ENCODE results near the gene LRRN3. TPM values are rescaled to one million over a fixed set of nuclear protein-coding genes. Genes with fewer than 3 reads are reported as not detected.

LRRN3 gene
- total and polyA plus RNA-seq, 2 donors from 2014 or later = 0.54 to 1.1 TPM

DNA sequence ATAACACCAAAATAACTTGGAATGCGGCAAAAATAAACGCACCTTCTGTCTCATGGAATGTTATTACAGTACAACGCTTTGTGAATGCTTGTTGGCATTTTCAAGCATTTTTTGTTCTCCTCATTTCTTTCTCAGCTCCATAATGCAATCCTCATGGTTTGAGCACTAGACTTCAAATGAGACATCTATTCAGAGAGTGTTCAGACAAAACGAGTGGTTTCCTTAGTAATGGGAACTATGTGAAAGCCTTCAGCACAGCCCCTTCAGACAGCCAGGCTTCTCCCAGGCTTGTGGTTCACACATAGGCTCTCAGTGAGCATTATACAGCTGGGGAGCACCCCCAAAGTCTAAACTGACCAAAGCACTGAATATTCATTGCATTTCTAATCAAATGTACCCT, 8.6 kb upstream of the LRRN3 start:
- no peaks in the 10 kb centered on the region for H3K36me3 ChIP-seq (ENCODE audit: control insufficient read depth in 2 of 3, insufficient read depth in 3 of 3, low read length in 3 of 3)
- no peak overlapping the region for H3K4me3 ChIP-seq (ENCODE audit: low read length in 3 of 3)
- no peaks in the 10 kb centered on the region for H3K4me1 ChIP-seq (ENCODE audit: control insufficient read depth in 2 of 3, insufficient read depth in 2 of 3, low read depth in 1 of 3, low read length in 3 of 3)
- no peak for TF ChIP-seq CTCF (IDR thresholded peaks at IDR 0.05; ENCODE audit: borderline replicate concordance, extremely low read depth, insufficient read depth)
- no peak overlapping the region for H3K9ac ChIP-seq (ENCODE audit: low read length in 3 of 3)
- no peak overlapping the region for H3K27ac ChIP-seq (ENCODE audit: low read depth in 2 of 2, low read length in 2 of 2)
- no peaks in the 10 kb centered on the region for H3K27me3 ChIP-seq (ENCODE audit: control insufficient read depth, insufficient read depth, low read length)
- FAIRE-seq (no peak), DNase-seq (no peak)
- intact Hi-C loops (cut with DNase I) = no loop called here
- no peaks in the 10 kb centered on the region for H3K9me3 ChIP-seq (ENCODE audit: control insufficient read depth in 2 of 3, insufficient read depth in 1 of 3, low read length in 3 of 3)

DNA sequence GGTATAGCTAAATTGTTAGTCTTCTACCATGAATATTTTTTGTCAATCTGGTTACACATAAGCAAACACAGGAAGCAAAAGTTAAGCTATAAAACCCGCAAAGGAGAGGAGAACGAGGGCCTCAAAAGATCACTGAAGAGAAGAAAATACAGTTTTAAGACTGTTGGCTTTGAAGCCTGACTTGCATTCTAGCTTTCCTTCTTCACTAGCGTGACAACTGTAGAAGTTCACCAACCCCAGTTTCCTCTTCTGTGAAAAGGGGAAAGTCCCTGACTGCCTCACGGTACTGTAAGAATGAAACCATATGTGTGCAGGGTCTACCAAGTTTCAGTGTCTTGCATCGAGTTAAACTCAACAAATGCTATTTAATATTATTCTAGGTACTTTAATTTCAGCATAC, 7.5 kb upstream of the LRRN3 start:
- Histone ChIP-seq H3K27me3 (ENCODE audit: control insufficient read depth, insufficient read depth, low read length) (no peaks in the 10 kb centered on the region), H3K27ac (ENCODE audit: low read depth in 2 of 2, low read length in 2 of 2) (no peak overlapping the region), H3K4me1 (ENCODE audit: control insufficient read depth in 2 of 3, insufficient read depth in 2 of 3, low read depth in 1 of 3, low read length in 3 of 3) (no peaks in the 10 kb centered on the region), H3K9me3 (ENCODE audit: control insufficient read depth in 2 of 3, insufficient read depth in 1 of 3, low read length in 3 of 3) (no peaks in the 10 kb centered on the region), H3K36me3 (ENCODE audit: control insufficient read depth in 2 of 3, insufficient read depth in 3 of 3, low read length in 3 of 3) (no peaks in the 10 kb centered on the region), H3K9ac (ENCODE audit: low read length in 3 of 3) (no peak overlapping the region), H3K4me3 (ENCODE audit: low read length in 3 of 3) (no peak overlapping the region)
- FAIRE-seq (no peak), DNase-seq (peak in 2 of 5 donors; percentile 18 to 52)
- intact Hi-C loops (cut with DNase I) = no loop called here
- TF ChIP-seq CTCF (IDR thresholded peaks at IDR 0.05; ENCODE audit: borderline replicate concordance, extremely low read depth, insufficient read depth) = no peak

DNA sequence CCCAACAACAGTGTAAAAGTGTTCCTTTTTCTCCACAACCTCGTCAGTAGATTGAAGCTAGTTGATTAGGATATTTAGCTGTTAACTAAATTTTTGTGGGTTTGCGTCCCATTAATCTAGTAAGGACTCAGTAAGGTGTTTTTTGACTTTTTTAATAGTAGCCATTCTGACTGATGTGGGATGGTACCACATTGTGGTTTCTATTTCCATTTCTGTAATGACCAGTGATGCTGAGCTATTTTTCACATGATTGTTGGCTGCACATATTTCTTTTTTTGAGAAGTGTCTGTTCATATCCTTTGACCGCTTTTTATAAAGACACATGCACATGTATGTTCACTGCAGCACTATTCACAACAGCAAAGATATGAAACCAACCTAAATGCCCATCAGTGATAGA, 5.6 kb upstream of the LRRN3 start:
- Histone ChIP-seq H3K27me3 (ENCODE audit: control insufficient read depth, insufficient read depth, low read length) (no peaks in the 10 kb centered on the region), H3K36me3 (ENCODE audit: control insufficient read depth in 2 of 3, insufficient read depth in 3 of 3, low read length in 3 of 3) (no peaks in the 10 kb centered on the region), H3K9me3 (ENCODE audit: control insufficient read depth in 2 of 3, insufficient read depth in 1 of 3, low read length in 3 of 3) (no peaks in the 10 kb centered on the region), H3K9ac (ENCODE audit: low read length in 3 of 3) (no peak overlapping the region), H3K4me3 (ENCODE audit: low read length in 3 of 3) (no peak overlapping the region), H3K4me1 (ENCODE audit: control insufficient read depth in 2 of 3, insufficient read depth in 2 of 3, low read depth in 1 of 3, low read length in 3 of 3) (no peaks in the 10 kb centered on the region), H3K27ac (ENCODE audit: low read depth in 2 of 2, low read length in 2 of 2) (no peak overlapping the region)
- intact Hi-C loops (cut with DNase I) = no loop called here
- TF ChIP-seq CTCF (IDR thresholded peaks at IDR 0.05; ENCODE audit: borderline replicate concordance, extremely low read depth, insufficient read depth) = no peak
- DNase-seq (no peak), FAIRE-seq (no peak)

- no peak for TF ChIP-seq CTCF (IDR thresholded peaks at IDR 0.05; ENCODE audit: borderline replicate concordance, extremely low read depth, insufficient read depth)
- intact Hi-C loops (cut with DNase I) = no loop called here
- no peak for FAIRE-seq
Measured at GRCh38 chr7:111086532-111086931, 4.4 kb upstream of the LRRN3 start.

More at GRCh38 chr7:111086532-111086931, 4.4 kb upstream of the LRRN3 start:
- no peak for DNase-seq
- no peaks in the 10 kb centered on the region for H3K4me1 ChIP-seq (ENCODE audit: control insufficient read depth in 2 of 3, insufficient read depth in 2 of 3, low read depth in 1 of 3, low read length in 3 of 3)
- H3K9ac ChIP-seq (ENCODE audit: low read length in 3 of 3) = no peak overlapping the region
- no peaks in the 10 kb centered on the region for H3K27me3 ChIP-seq (ENCODE audit: control insufficient read depth, insufficient read depth, low read length)
- H3K36me3 ChIP-seq (ENCODE audit: control insufficient read depth in 2 of 3, insufficient read depth in 3 of 3, low read length in 3 of 3) = no peaks in the 10 kb centered on the region
- H3K27ac ChIP-seq (ENCODE audit: low read depth in 2 of 2, low read length in 2 of 2) = no peak overlapping the region
- H3K4me3 ChIP-seq (ENCODE audit: low read length in 3 of 3) = no peak overlapping the region
- no peaks in the 10 kb centered on the region for H3K9me3 ChIP-seq (ENCODE audit: control insufficient read depth in 2 of 3, insufficient read depth in 1 of 3, low read length in 3 of 3)

Measured in kidney (tissue), 14 donors.